HEK293 (cell line): ENCODE data around the gene KRTAP5-1.

Experiments
- CTCF ChIA-PET: fragments of 350-600 bp; formaldehyde crosslinking; extraction: SDS; loops from one replicate; lab custom pipeline; 2021; ENCODE audit warnings: antibody characterized with exemption; lab: Yijun Ruan, JAX
- POLR2A ChIA-PET: fragments of 300-600 bp; formaldehyde crosslinking; extraction: SDS; loops from one replicate; lab custom pipeline; 2020; ENCODE audit warnings: antibody characterized with exemption, inconsistent platforms; lab: Yijun Ruan, JAX
- H3K27ac ChIP-seq: fragments of 200-500 bp; sonication (Bioruptor generic); 2 replicates; pipeline ENCODE4 v1.5.1; 2014; ENCODE audit warnings: low read depth, low read length, control low read depth, inconsistent platforms; ENCODE audit errors: extremely low read depth
- H3K36me3 ChIP-seq, 2 experiments: fragments of 200-500 bp in 1 of 2; sonication (Bioruptor generic) in 1 of 2; 1 replicate in 1 of 2; 2 replicates in 1 of 2; pipeline ENCODE4 v1.5.1; 2014 to 2017; ENCODE audit warnings: inconsistent platforms in 2 of 2, low read length in 2 of 2; ENCODE audit not compliant: control insufficient read depth in 2 of 2, insufficient read depth in 1 of 2
- H3K4me1 ChIP-seq: fragments of 200-500 bp; sonication (Bioruptor generic); 2 replicates; pipeline ENCODE4 v1.5.1; 2014; ENCODE audit warnings: mild to moderate bottlenecking, low read length, inconsistent platforms; ENCODE audit not compliant: control insufficient read depth, insufficient read depth
- H3K4me3 ChIP-seq: 2 replicates; pipeline ENCODE4 v1.5.1; 2011; ENCODE audit warnings: low read depth, mild to moderate bottlenecking, control low read depth, low read length, moderate library complexity
- H3K9me3 ChIP-seq: fragments of 200-500 bp; sonication (Bioruptor generic); 2 replicates; pipeline ENCODE4 v1.5.1; 2014; ENCODE audit warnings: low read depth, low read length, inconsistent platforms; ENCODE audit not compliant: control insufficient read depth, insufficient read depth
- EGR2 ChIP-seq: fragments of 450-650 bp; formaldehyde crosslinking; IDR thresholded peaks from 2 replicates; pipeline ENCODE4 v1.5.1; 2016; ENCODE audit warnings: low read depth, missing biosample characterization, missing genetic modification characterization
- GLI4 ChIP-seq: fragments of 450-650 bp; formaldehyde crosslinking; IDR thresholded peaks from 2 replicates; pipeline ENCODE4 v1.5.1; 2016; ENCODE audit warnings: missing biosample characterization, missing genetic modification characterization
- GLIS1 ChIP-seq: fragments of 450-650 bp; formaldehyde crosslinking; IDR thresholded peaks from 2 replicates; pipeline ENCODE4 v1.5.1; 2016; ENCODE audit warnings: missing biosample characterization, missing genetic modification characterization
- GLIS2 ChIP-seq: fragments of 450-650 bp; formaldehyde crosslinking; IDR thresholded peaks from 2 replicates; pipeline ENCODE4 v1.5.1; 2016; ENCODE audit warnings: missing biosample characterization, missing genetic modification characterization
- IKZF3 ChIP-seq: fragments of 450-650 bp; IDR thresholded peaks from 2 replicates; pipeline ENCODE4 v1.5.0; 2018; ENCODE audit warnings: missing biosample characterization, mild to moderate bottlenecking, missing genetic modification characterization, moderate library complexity
- OSR2 ChIP-seq: fragments of 450-650 bp; formaldehyde crosslinking; IDR thresholded peaks from 2 replicates; pipeline ENCODE4 v1.5.1; 2016; ENCODE audit warnings: missing biosample characterization, missing genetic modification characterization
- PATZ1 ChIP-seq: fragments of 450-650 bp; formaldehyde crosslinking; IDR thresholded peaks from 2 replicates; pipeline ENCODE4 v1.5.1; 2016; ENCODE audit warnings: missing biosample characterization, missing genetic modification characterization
- SP2 ChIP-seq: fragments of 450-650 bp; formaldehyde crosslinking; IDR thresholded peaks from 2 replicates; pipeline ENCODE4 v1.5.1; 2016; ENCODE audit warnings: missing biosample characterization, missing genetic modification characterization
- ZBTB20 ChIP-seq: fragments of 450-650 bp; formaldehyde crosslinking; IDR thresholded peaks from 2 replicates; pipeline ENCODE4 v1.5.1; 2016; ENCODE audit warnings: missing biosample characterization, missing genetic modification characterization
- ZBTB7A ChIP-seq: fragments of 450-650 bp; formaldehyde crosslinking; IDR thresholded peaks from 2 replicates; pipeline ENCODE4 v1.5.1; 2016; ENCODE audit warnings: low read depth, missing biosample characterization, missing genetic modification characterization
- ZFHX2 ChIP-seq: fragments of 450-650 bp; formaldehyde crosslinking; conservative IDR thresholded peaks from 2 replicates; pipeline ENCODE4 v1.5.1; 2016; ENCODE audit warnings: missing biosample characterization, missing genetic modification characterization
- ZFP3 ChIP-seq: fragments of 450-650 bp; formaldehyde crosslinking; IDR thresholded peaks from 2 replicates; pipeline ENCODE4 v1.5.1; 2016; ENCODE audit warnings: low read depth, missing biosample characterization, missing genetic modification characterization
- ZIC2 ChIP-seq: fragments of 450-650 bp; formaldehyde crosslinking; IDR thresholded peaks from 2 replicates; pipeline ENCODE4 v1.5.1; 2016; ENCODE audit warnings: missing biosample characterization, missing genetic modification characterization
- ZNF18 ChIP-seq: fragments of 450-650 bp; formaldehyde crosslinking; IDR thresholded peaks from 2 replicates; pipeline ENCODE4 v1.5.1; 2016; ENCODE audit warnings: missing biosample characterization, missing genetic modification characterization
- ZNF416 ChIP-seq: fragments of 450-650 bp; formaldehyde crosslinking; IDR thresholded peaks from 2 replicates; pipeline ENCODE4 v1.5.1; 2016; ENCODE audit warnings: missing biosample characterization, missing genetic modification characterization
- ZNF600 ChIP-seq: fragments of 450-650 bp; formaldehyde crosslinking; IDR thresholded peaks from 2 replicates; pipeline ENCODE4 v1.5.1; 2016; ENCODE audit warnings: missing biosample characterization, missing genetic modification characterization
- ZNF777 ChIP-seq: fragments of 450-650 bp; formaldehyde crosslinking; IDR thresholded peaks from 2 replicates; pipeline ENCODE4 v1.5.1; 2017; ENCODE audit warnings: missing biosample characterization, missing genetic modification characterization, borderline replicate concordance
- TF ChIP-seq, protein P1 (sequence below): fragments of 450-650 bp; formaldehyde crosslinking; IDR thresholded peaks from 2 replicates; pipeline ENCODE4 v1.5.1; 2016; ENCODE audit warnings: missing biosample characterization, missing genetic modification characterization

Gene KRTAP5-1

DNA sequence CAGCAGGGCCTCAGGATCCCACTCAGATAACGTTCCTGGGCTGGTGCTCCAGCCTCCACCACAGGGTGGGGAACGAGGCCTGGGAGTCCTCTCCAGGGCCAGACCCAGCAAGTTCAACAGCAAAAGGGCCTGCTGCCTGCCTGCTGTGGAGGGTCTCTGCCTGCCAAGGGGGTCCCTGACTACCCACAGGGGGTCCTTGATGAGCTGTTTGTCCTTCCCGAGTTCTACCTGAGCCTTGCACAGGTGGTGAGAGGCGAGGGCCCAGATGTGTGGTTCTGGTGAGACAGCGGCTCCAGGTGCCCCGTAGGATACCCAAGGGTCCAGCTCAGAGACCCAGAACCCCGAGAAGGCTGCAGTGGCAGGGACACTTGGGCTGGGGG, 17.4 kb downstream of the KRTAP5-1 start:
- peaks cover 0 to 20% of the 10 kb centered on the region in 2 experiments; a peak in 1 of 3 replicates for H3K36me3 ChIP-seq
- H3K4me3 ChIP-seq: no peak overlapping the region
- TF ChIP-seq ZNF416 (tag by site-specific recombination): no peak
- 0 out of 2 replicates have a peak, but pooled peaks have one; percentile 14 for TF ChIP-seq IKZF3 (tag by site-specific recombination)
- H3K4me1 ChIP-seq: no peaks in the 10 kb centered on the region; the same call in 1 of the 2 replicates
- ChIA-PET POLR2A (interaction anchor here (0.6 kb wide), 1 partner anchor 10 kb away, joined by 5 read pairs; no protein-coding TSS in a partner anchor), CTCF (interaction anchor here (0.5 to 1.7 kb wide), 6 partner anchors 10 to 449 kb away, joined by 3 to 12 read pairs (median 4); no protein-coding TSS in a partner anchor)
- no peaks in the 10 kb centered on the region for H3K9me3 ChIP-seq
- no peak overlapping the region for H3K27ac ChIP-seq

- POLR2A ChIA-PET: no interaction called here
These were observed 17.9 kb downstream of the KRTAP5-1 start for GRCh38 chr11:1567052-1567720.

GRCh38 chr11:1566381-1567051, 18.6 kb downstream of the KRTAP5-1 start:
- no peak for TF ChIP-seq OSR2 (tag by site-specific recombination)
- TF ChIP-seq, protein P1, sequence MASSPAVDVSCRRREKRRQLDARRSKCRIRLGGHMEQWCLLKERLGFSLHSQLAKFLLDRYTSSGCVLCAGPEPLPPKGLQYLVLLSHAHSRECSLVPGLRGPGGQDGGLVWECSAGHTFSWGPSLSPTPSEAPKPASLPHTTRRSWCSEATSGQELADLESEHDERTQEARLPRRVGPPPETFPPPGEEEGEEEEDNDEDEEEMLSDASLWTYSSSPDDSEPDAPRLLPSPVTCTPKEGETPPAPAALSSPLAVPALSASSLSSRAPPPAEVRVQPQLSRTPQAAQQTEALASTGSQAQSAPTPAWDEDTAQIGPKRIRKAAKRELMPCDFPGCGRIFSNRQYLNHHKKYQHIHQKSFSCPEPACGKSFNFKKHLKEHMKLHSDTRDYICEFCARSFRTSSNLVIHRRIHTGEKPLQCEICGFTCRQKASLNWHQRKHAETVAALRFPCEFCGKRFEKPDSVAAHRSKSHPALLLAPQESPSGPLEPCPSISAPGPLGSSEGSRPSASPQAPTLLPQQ (tag by site-specific recombination): peak; percentile 63
- TF ChIP-seq SP2 (tag by site-specific recombination): 0 out of 2 replicates have a peak, but pooled peaks have one; percentile 5
- no peak; the same call in none of the 2 replicates for TF ChIP-seq EGR2
- TF ChIP-seq ZBTB7A: no peak
- TF ChIP-seq GLIS2 (tag by site-specific recombination): peak; percentile 72
- TF ChIP-seq ZNF18 (tag by site-specific recombination): no peak
- peak; percentile 21; the same call in 1 of the 2 replicates for TF ChIP-seq ZFHX2
- TF ChIP-seq ZNF600 (tag by site-specific recombination): 0 out of 2 replicates have a peak, but pooled peaks have one; percentile 11
- no peak for TF ChIP-seq PATZ1 (tag by site-specific recombination)
- TF ChIP-seq GLI4: no peak
- peak; percentile 33 for TF ChIP-seq ZIC2 (tag by site-specific recombination)
- peak; percentile 77 for TF ChIP-seq GLIS1 (tag by site-specific recombination)
- no peak for TF ChIP-seq ZNF777 (tag by site-specific recombination)
- no peak for TF ChIP-seq ZBTB20 (tag by site-specific recombination)
- Histone ChIP-seq H3K4me1 (no peaks in the 10 kb centered on the region; the same call in 1 of the 2 replicates), H3K27ac (no peak overlapping the region), H3K9me3 (no peaks in the 10 kb centered on the region), H3K4me3 (no peak overlapping the region), H3K36me3 (peaks cover 0 to 32% of the 10 kb centered on the region in 2 experiments; a peak in 1 of 3 replicates)
- POLR2A ChIA-PET: no interaction called here
- CTCF ChIA-PET: interaction anchor here (0.7 to 1.7 kb wide), 5 partner anchors 8 to 72 kb away, joined by 3 to 5 read pairs (median 4); no protein-coding TSS in a partner anchor

More at GRCh38 chr11:1567052-1567720, 17.9 kb downstream of the KRTAP5-1 start:
- H3K4me3 ChIP-seq: no peak overlapping the region
- H3K27ac ChIP-seq: no peak overlapping the region
- peaks cover 0 to 26% of the 10 kb centered on the region in 2 experiments; a peak in 1 of 3 replicates for H3K36me3 ChIP-seq
- no peaks in the 10 kb centered on the region for H3K9me3 ChIP-seq
- CTCF ChIA-PET: interaction anchor here (0.5 to 1.7 kb wide), 6 partner anchors 11 to 448 kb away, joined by 4 to 12 read pairs (median 4); no protein-coding TSS in a partner anchor
- TF ChIP-seq GLIS2 (tag by site-specific recombination) (peak; percentile 35; the same call in 1 of the 2 replicates), OSR2 (tag by site-specific recombination) (0 out of 2 replicates have a peak, but pooled peaks have one; percentile 30), PATZ1 (tag by site-specific recombination) (peak; percentile 25; the same call in 1 of the 2 replicates), ZFP3 (tag by site-specific recombination) (no peak), GLIS1 (tag by site-specific recombination) (peak; percentile 33)
- no peaks in the 10 kb centered on the region; the same call in 1 of the 2 replicates for H3K4me1 ChIP-seq
